Endometrial microvascular endothelial cells (primary cell): Measurements from ENCODE around the gene ATP6V1C2. TPM values are rescaled to one million over a fixed set of nuclear protein-coding genes. Genes with fewer than 3 reads are reported as not detected.

Experiments used
- in situ Hi-C: cut with HindIII; loops from 2 replicates; pipeline ENCODE4 v1.10.0; 2017; ENCODE audit warnings: low sequenced_read_pairs, low pct_unique_long_range_greater_than_20kb; ENCODE audit errors: inconsistent ontology term
- total RNA-seq: library from RNA; depleted of rRNA; stranded (reverse); fragments of >200 nt; gene quantifications from one replicate; pipeline ENCODE4 v1.2.3, GENCODE V29; 2015; ENCODE audit errors: inconsistent ontology term

Gene ATP6V1C2
- total RNA-seq, 1 donor from 2014 or later: not detected

GRCh38 chr2:10764096-10764785, 42.8 kb downstream of the ATP6V1C2 start:
- in situ Hi-C loops: no loop called here

GRCh38 chr2:10764896-10765295, 43.5 kb downstream of the ATP6V1C2 start:
- in situ Hi-C loops: no loop called here

- in situ Hi-C loops: no loop called here
These were observed 44.0 kb downstream of the ATP6V1C2 start for GRCh38 chr2:10765461-10765860.

GRCh38 chr2:10765914-10766313, 44.5 kb downstream of the ATP6V1C2 start:
- in situ Hi-C loops: no loop called here

GRCh38 chr2:10768063-10768507, 46.7 kb downstream of the ATP6V1C2 start:
- in situ Hi-C loops: no loop called here

- in situ Hi-C loops: no loop called here
These were observed 49.7 kb downstream of the ATP6V1C2 start for GRCh38 chr2:10770956-10771750.

- in situ Hi-C loops: no loop called here
These were observed 50.4 kb downstream of the ATP6V1C2 start for GRCh38 chr2:10771786-10772185.

GRCh38 chr2:10772201-10772867, 50.9 kb downstream of the ATP6V1C2 start:
- in situ Hi-C loops: no loop called here

- in situ Hi-C loops: no loop called here
These were observed 51.4 kb downstream of the ATP6V1C2 start for GRCh38 chr2:10772868-10773215.

GRCh38 chr2:10773821-10774341, 52.5 kb downstream of the ATP6V1C2 start:
- in situ Hi-C loops: no loop called here

- in situ Hi-C loops: no loop called here
These were observed 53.0 kb downstream of the ATP6V1C2 start for GRCh38 chr2:10774394-10774793.

- in situ Hi-C loops: no loop called here
These were observed 53.8 kb downstream of the ATP6V1C2 start for GRCh38 chr2:10775021-10775780.

- in situ Hi-C loops: no loop called here
These were observed 54.4 kb downstream of the ATP6V1C2 start for GRCh38 chr2:10775831-10776230.

- in situ Hi-C loops: no loop called here
These were observed 55.0 kb downstream of the ATP6V1C2 start for GRCh38 chr2:10776231-10776977.

GRCh38 chr2:10777111-10777841, 55.8 kb downstream of the ATP6V1C2 start:
- in situ Hi-C loops: no loop called here

GRCh38 chr2:10777842-10778723, 56.7 kb downstream of the ATP6V1C2 start:
- in situ Hi-C loops: no loop called here

GRCh38 chr2:10778724-10779115, 57.3 kb downstream of the ATP6V1C2 start:
- in situ Hi-C loops: no loop called here
